SIG-M5 (cell line): ENCODE measurements around the gene ADGRG3.
"Not testable (repeated sequence)": the region's sequence is repeated elsewhere in the genome, so short reads cannot be mapped to it uniquely, and the experiment has no call there.

ENCODE experiments used
- DNase-seq: peaks from one replicate; lab custom pipeline; 2025; lab: John Stamatoyannopoulos, UW

The ADGRG3 gene

GRCh38 chr16:57663917-57664661 is 4.0 kb upstream of the ADGRG3 start:
- DNase-seq = no peak

- DNase-seq = no peak
These were observed 3.5 kb upstream of the ADGRG3 start for GRCh38 chr16:57664662-57665025.

- DNase-seq = no peak
These were observed 2.6 kb upstream of the ADGRG3 start for GRCh38 chr16:57665541-57665940.

GRCh38 chr16:57666353-57667047 is 1.6 kb upstream of the ADGRG3 start:
- no peak for DNase-seq

- no peak for DNase-seq
These were observed 1.0 kb upstream of the ADGRG3 start for GRCh38 chr16:57667048-57667525.

GRCh38 chr16:57667526-57668262 is 412 bp upstream of the ADGRG3 start:
- no peak for DNase-seq

- DNase-seq = no peak
These were observed 747 bp downstream of the ADGRG3 start for GRCh38 chr16:57668630-57669475.

GRCh38 chr16:57669476-57670162 is 1.5 kb downstream of the ADGRG3 start:
- DNase-seq = no peak

GRCh38 chr16:57670196-57670595 is 2.1 kb downstream of the ADGRG3 start:
- no peak for DNase-seq

GRCh38 chr16:57671451-57671850 is 3.3 kb downstream of the ADGRG3 start:
- DNase-seq = not testable (repeated sequence)

- no peak for DNase-seq
These were observed 4.3 kb downstream of the ADGRG3 start for GRCh38 chr16:57672416-57672815.

- no peak for DNase-seq
These were observed 4.7 kb downstream of the ADGRG3 start for GRCh38 chr16:57672824-57673223.

- DNase-seq = no peak
These were observed 7.8 kb downstream of the ADGRG3 start for GRCh38 chr16:57675741-57676551.

GRCh38 chr16:57676553-57677085 is 8.5 kb downstream of the ADGRG3 start:
- DNase-seq = no peak

GRCh38 chr16:57677622-57678369 is 9.7 kb downstream of the ADGRG3 start:
- no peak for DNase-seq

- DNase-seq = no peak
These were observed 10.9 kb downstream of the ADGRG3 start for GRCh38 chr16:57679016-57679415.

- no peak for DNase-seq
These were observed 11.8 kb downstream of the ADGRG3 start for GRCh38 chr16:57679767-57680482.

- no peak for DNase-seq
These were observed 12.8 kb downstream of the ADGRG3 start for GRCh38 chr16:57680842-57681375.
